Ishikawa (cell line): ENCODE data around the gene BFSP2.

Experiments used
- CEBPB ChIP-seq: IDR thresholded peaks from 2 replicates; pipeline ENCODE4 v1.6.1; 2012
- FOXM1 ChIP-seq: IDR thresholded peaks from 2 replicates; pipeline ENCODE4 v1.6.1; 2012; ENCODE audit warnings: low read depth, borderline replicate concordance
- RAD21 ChIP-seq: IDR thresholded peaks from 2 replicates; pipeline ENCODE4 v1.6.1; 2012; ENCODE audit warnings: low read depth
- TAF1 ChIP-seq: IDR thresholded peaks from 2 replicates; pipeline ENCODE4 v1.6.1; 2012; ENCODE audit warnings: low read depth, mild to moderate bottlenecking
- TCF12 ChIP-seq: IDR thresholded peaks from 2 replicates; pipeline ENCODE4 v1.6.1; 2012; ENCODE audit warnings: low read depth
- TF ChIP-seq, protein P1 (sequence below): IDR thresholded peaks from 2 replicates; pipeline ENCODE4 v1.6.1; 2012; ENCODE audit warnings: low read depth, mild to moderate bottlenecking

GRCh38 chr3:133466531-133467386 is 66.9 kb downstream of the BFSP2 start:
- no peak for TF ChIP-seq RAD21
- TF ChIP-seq CEBPB: no peak
- TF ChIP-seq TCF12: no peak
- TF ChIP-seq, protein P1, sequence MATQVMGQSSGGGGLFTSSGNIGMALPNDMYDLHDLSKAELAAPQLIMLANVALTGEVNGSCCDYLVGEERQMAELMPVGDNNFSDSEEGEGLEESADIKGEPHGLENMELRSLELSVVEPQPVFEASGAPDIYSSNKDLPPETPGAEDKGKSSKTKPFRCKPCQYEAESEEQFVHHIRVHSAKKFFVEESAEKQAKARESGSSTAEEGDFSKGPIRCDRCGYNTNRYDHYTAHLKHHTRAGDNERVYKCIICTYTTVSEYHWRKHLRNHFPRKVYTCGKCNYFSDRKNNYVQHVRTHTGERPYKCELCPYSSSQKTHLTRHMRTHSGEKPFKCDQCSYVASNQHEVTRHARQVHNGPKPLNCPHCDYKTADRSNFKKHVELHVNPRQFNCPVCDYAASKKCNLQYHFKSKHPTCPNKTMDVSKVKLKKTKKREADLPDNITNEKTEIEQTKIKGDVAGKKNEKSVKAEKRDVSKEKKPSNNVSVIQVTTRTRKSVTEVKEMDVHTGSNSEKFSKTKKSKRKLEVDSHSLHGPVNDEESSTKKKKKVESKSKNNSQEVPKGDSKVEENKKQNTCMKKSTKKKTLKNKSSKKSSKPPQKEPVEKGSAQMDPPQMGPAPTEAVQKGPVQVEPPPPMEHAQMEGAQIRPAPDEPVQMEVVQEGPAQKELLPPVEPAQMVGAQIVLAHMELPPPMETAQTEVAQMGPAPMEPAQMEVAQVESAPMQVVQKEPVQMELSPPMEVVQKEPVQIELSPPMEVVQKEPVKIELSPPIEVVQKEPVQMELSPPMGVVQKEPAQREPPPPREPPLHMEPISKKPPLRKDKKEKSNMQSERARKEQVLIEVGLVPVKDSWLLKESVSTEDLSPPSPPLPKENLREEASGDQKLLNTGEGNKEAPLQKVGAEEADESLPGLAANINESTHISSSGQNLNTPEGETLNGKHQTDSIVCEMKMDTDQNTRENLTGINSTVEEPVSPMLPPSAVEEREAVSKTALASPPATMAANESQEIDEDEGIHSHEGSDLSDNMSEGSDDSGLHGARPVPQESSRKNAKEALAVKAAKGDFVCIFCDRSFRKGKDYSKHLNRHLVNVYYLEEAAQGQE: no peak
- TF ChIP-seq FOXM1: no peak
- no peak for TF ChIP-seq TAF1
